ENCODE measurements around the gene PDE4D. TPM values are rescaled to one million over a fixed set of nuclear protein-coding genes. Genes with fewer than 3 reads are reported as not detected.

PDE4D gene
- total RNA-seq, 1 experiment from 2014 or later = 2.1 TPM

- Histone ChIP-seq H3K4ac (ENCODE audit: low read depth, low read length) (no peak overlapping the region), H3K9me3 (ENCODE audit: control insufficient read depth, low read depth, low read length) (no peaks in the 10 kb centered on the region), H3K56ac (ENCODE audit: insufficient read length, low read depth, low read length) (no peak overlapping the region), H4K20me1 (ENCODE audit: control insufficient read depth, insufficient read depth, insufficient read length) (no peaks in the 10 kb centered on the region), H3K4me2 (ENCODE audit: insufficient read depth, insufficient read length, low read length) (no peak overlapping the region), H4K91ac (ENCODE audit: insufficient read length, low read depth, low read length) (no peak overlapping the region), H3K4me1 (ENCODE audit: insufficient read depth, low read length) (peaks cover 6% of the 10 kb centered on the region), H3T11ph (ENCODE audit: low read length) (no peak overlapping the region), H2AFZ (ENCODE audit: low read length) (no peak overlapping the region), H3K14ac (ENCODE audit: insufficient read depth, low read length) (no peak overlapping the region), H3K23ac (ENCODE audit: insufficient read length, low read depth, low read length) (no peak overlapping the region), H3K9ac (ENCODE audit: extremely low read depth, insufficient read length, low read length) (no peak overlapping the region), H2BK15ac (ENCODE audit: low read depth, low read length) (no peak overlapping the region), H2BK5ac (ENCODE audit: insufficient read length, low read length) (no peak overlapping the region), H2BK120ac (ENCODE audit: low read depth, low read length, poor library complexity, severe bottlenecking) (no peak overlapping the region), H4K8ac (replicated peaks; ENCODE audit: insufficient read length, low read depth, low read length) (no peak overlapping the region), H3K79me2 (ENCODE audit: insufficient read depth, low read length) (no peaks in the 10 kb centered on the region), H3K79me1 (ENCODE audit: insufficient read depth, low read depth, low read length, poor library complexity, severe bottlenecking) (no peaks in the 10 kb centered on the region), H3K27ac (ENCODE audit: insufficient read length, low read depth, low read length) (no peak overlapping the region), H2BK20ac (ENCODE audit: low read depth, low read length, poor library complexity, severe bottlenecking) (no peak overlapping the region), H2AK5ac (ENCODE audit: insufficient read length, low read length) (no peak overlapping the region), H3K18ac (ENCODE audit: insufficient read length, low read depth, low read length) (no peak overlapping the region), H2BK12ac (ENCODE audit: insufficient read length, low read depth, low read length) (no peak overlapping the region), H3K23me2 (ENCODE audit: insufficient read length, low read depth, low read length, poor library complexity, severe bottlenecking) (no peaks in the 10 kb centered on the region), H4K5ac (ENCODE audit: insufficient read length, low read depth, low read length) (no peak overlapping the region), H3K27me3 (ENCODE audit: insufficient read depth, low read length) (no peaks in the 10 kb centered on the region; the same call in 1 of the 2 replicates)
- Mint-ChIP-seq H3K36me3 (ENCODE audit: insufficient read depth in 1 of 3, low read depth in 3 of 3) (no peaks in the 10 kb centered on the region), H3K27ac (no peak overlapping the region), H3K4me1 (peaks cover 20 to 24% of the 10 kb centered on the region in 2 experiments), H3K27me3 (ENCODE audit: low read depth) (no peaks in the 10 kb centered on the region), H3K4me3 (no peak overlapping the region), H3K9me3 (no peaks in the 10 kb centered on the region)
- no CpG with 5 or more reads among the region's 2 CpGs for WGBS (ENCODE audit: extremely low coverage, insufficient read length, low lambda C conversion rate)
- no peak for TF ChIP-seq CTCF (conservative IDR thresholded peaks at IDR 0.05)
- DNase-seq = no peak
Observed at GRCh38 chr5:59362438-59362837, 531.1 kb downstream of the PDE4D start.
